HG03469 (cell line): ENCODE results near the gene MAP4K4.

Source experiments
- ATAC-seq: cut with Tn5 transposase; IDR thresholded peaks from one replicate; pipeline ENCODE4 v1.9.1; 2021; ENCODE audit warnings: mild to moderate bottlenecking, moderate library complexity, moderate number of reproducible peaks; ENCODE audit not compliant: unreplicated experiment

MAP4K4 gene

GRCh38 chr2:101697124-101698013 is at the start of gene MAP4K4:
Gene MAP4K4, plus strand, starts transcription at chr2:101697707. Its CDS starts 374 bp downstream, at chr2:101698081.
- ATAC-seq = no peak

- no peak for ATAC-seq
These were observed 44.0 kb upstream of the MAP4K4 start for GRCh38 chr2:101653469-101653868.

- no peak for ATAC-seq
These were observed 41.6 kb upstream of the MAP4K4 start for GRCh38 chr2:101655702-101656422.

- ATAC-seq = no peak
These were observed 39.7 kb upstream of the MAP4K4 start for GRCh38 chr2:101657787-101658186.

- ATAC-seq = no peak
These were observed 39.1 kb upstream of the MAP4K4 start for GRCh38 chr2:101658387-101658786.

- ATAC-seq = no peak
These were observed 32.2 kb upstream of the MAP4K4 start for GRCh38 chr2:101665312-101665711.

GRCh38 chr2:101667823-101668222 is 29.7 kb upstream of the MAP4K4 start:
- ATAC-seq = no peak

GRCh38 chr2:101672047-101672446 is 25.5 kb upstream of the MAP4K4 start:
- no peak for ATAC-seq

- ATAC-seq = no peak
These were observed 23.6 kb upstream of the MAP4K4 start for GRCh38 chr2:101673920-101674319.

- ATAC-seq = no peak
These were observed 22.0 kb upstream of the MAP4K4 start for GRCh38 chr2:101675512-101675911.

GRCh38 chr2:101676674-101677073 is 20.8 kb upstream of the MAP4K4 start:
- no peak for ATAC-seq

- no peak for ATAC-seq
These were observed 19.8 kb upstream of the MAP4K4 start for GRCh38 chr2:101677658-101678057.

- ATAC-seq = no peak
These were observed 19.1 kb upstream of the MAP4K4 start for GRCh38 chr2:101678379-101678778.

- no peak for ATAC-seq
These were observed 18.3 kb upstream of the MAP4K4 start for GRCh38 chr2:101679037-101679726.

GRCh38 chr2:101679801-101680487 is 17.6 kb upstream of the MAP4K4 start:
- no peak for ATAC-seq

- no peak for ATAC-seq
These were observed 15.2 kb upstream of the MAP4K4 start for GRCh38 chr2:101682311-101682710.

GRCh38 chr2:101684313-101684712 is 13.2 kb upstream of the MAP4K4 start:
- ATAC-seq = no peak

- ATAC-seq = no peak
These were observed 9.2 kb upstream of the MAP4K4 start for GRCh38 chr2:101688261-101688660.

- no peak for ATAC-seq
These were observed 8.2 kb upstream of the MAP4K4 start for GRCh38 chr2:101689114-101689825.

GRCh38 chr2:101690547-101691152 is 6.9 kb upstream of the MAP4K4 start:
- no peak for ATAC-seq
